Measurements from ENCODE around the gene GLT8D1. TPM values are rescaled to one million over a fixed set of nuclear protein-coding genes. Genes with fewer than 3 reads are reported as not detected.
"Not testable (repeated sequence)": the region's sequence is repeated elsewhere in the genome, so short reads cannot be mapped to it uniquely, and the experiment has no call there.

GLT8D1 gene
- total RNA-seq (10 to 100 TPM; 39.2 to 41.0 TPM), polyA plus RNA-seq (10 to 100 TPM; 54.8 to 67.4 (median 58.3) TPM), total RNA-seq (20.7 to 51.2 (median 39.2) reads per million in 6 experiments)

GRCh38 chr3:52705688-52706686 is at the start of gene GLT8D1, which contains the start of gene SPCS1:
TSS of gene GLT8D1 (minus strand) at chr3:52705791. CDS start at chr3:52700460, 5,331 bp downstream.
TSS of gene SPCS1 (plus strand) at chr3:52706106. CDS start at chr3:52706247, 141 bp downstream.
- Mint-ChIP-seq H3K36me3 (peaks cover 0 to 27% (median 2%) of the 10 kb centered on the region in 3 donors), H3K4me3 (peak within 1 kb of the TSS; percentile 89 to 95 (median 94)), H3K4me1 (peaks cover 14 to 47% (median 35%) of the 10 kb centered on the region in 4 donors), H3K9me3 (no peaks in the 10 kb centered on the region), H3K27me3 (no peaks in the 10 kb centered on the region), H3K27ac (peak within 1 kb of the TSS; percentile 90 to 98 (median 96))
- POLR2A ChIA-PET: interaction anchor here (1.0 to 5.7 kb wide), 9 partner anchors 10 to 549 kb away, joined by 3 to 43 read pairs (median 10); partner anchors contain the start of genes GNL3, NEK4, PBRM1 and UQCC5
- DNase-seq: peak; percentile 75 to 97 (median 86)
- peak; percentile 90 for ATAC-seq

GRCh38 chr3:52754373-52754772 is 48.8 kb upstream of the GLT8D1 start:
- POLR2A ChIA-PET: no interaction called here
- Mint-ChIP-seq H3K4me3 (no peak overlapping the region), H3K27ac (no peak overlapping the region), H3K36me3 (peaks cover 0 to 96% (median 30%) of the 10 kb centered on the region in 3 donors), H3K9me3 (no peaks in the 10 kb centered on the region), H3K27me3 (no peaks in the 10 kb centered on the region), H3K4me1 (peaks cover 0 to 4% (median 3%) of the 10 kb centered on the region in 4 donors)
- no peak for DNase-seq
- no peak for ATAC-seq

GRCh38 chr3:52752045-52752660 is 46.6 kb upstream of the GLT8D1 start:
- no peak overlapping the region for H3K27ac Mint-ChIP-seq

GRCh38 chr3:52743721-52744120 is 38.1 kb upstream of the GLT8D1 start:
- Mint-ChIP-seq H3K4me1 (peaks cover 0 to under 1% (median 0%) of the 10 kb centered on the region in 4 donors), H3K27me3 (no peaks in the 10 kb centered on the region), H3K36me3 (peaks cover 6 to 88% (median 26%) of the 10 kb centered on the region in 3 donors), H3K9me3 (no peaks in the 10 kb centered on the region), H3K4me3 (no peak overlapping the region), H3K27ac (peak overlapping the region in 1 of 10 donors; percentile 66)
- POLR2A ChIA-PET: interaction anchor here (0.6 kb wide), 1 partner anchor 41 kb away, joined by 3 read pairs; no protein-coding TSS in a partner anchor
- no peak for ATAC-seq
- no peak for DNase-seq

More at GRCh38 chr3:52752045-52752660, 46.6 kb upstream of the GLT8D1 start:
- no peaks in the 10 kb centered on the region for H3K27me3 Mint-ChIP-seq
- DNase-seq: no peak
- POLR2A ChIA-PET: interaction anchor here (0.7 kb wide), 1 partner anchor 22 kb away, joined by 4 read pairs; no protein-coding TSS in a partner anchor
- H3K4me3 Mint-ChIP-seq: no peak overlapping the region
- ATAC-seq: no peak
- no peaks in the 10 kb centered on the region for H3K9me3 Mint-ChIP-seq
- H3K4me1 Mint-ChIP-seq: peaks cover 0 to 6% (median 3%) of the 10 kb centered on the region in 4 donors
- peaks cover 0 to 91% (median 32%) of the 10 kb centered on the region in 3 donors for H3K36me3 Mint-ChIP-seq

GRCh38 chr3:52743152-52743551 is 37.6 kb upstream of the GLT8D1 start:
- ATAC-seq (no peak), DNase-seq (no peak)
- Mint-ChIP-seq H3K4me3 (no peak overlapping the region), H3K9me3 (no peaks in the 10 kb centered on the region), H3K27me3 (no peaks in the 10 kb centered on the region), H3K36me3 (peaks cover 6 to 88% (median 21%) of the 10 kb centered on the region in 3 donors), H3K27ac (peak overlapping the region in 1 of 10 donors; percentile 71), H3K4me1 (no peaks in the 10 kb centered on the region)
- POLR2A ChIA-PET: interaction anchor here (0.6 kb wide), 1 partner anchor 40 kb away, joined by 3 read pairs; no protein-coding TSS in a partner anchor

GRCh38 chr3:52742418-52743041 is 36.9 kb upstream of the GLT8D1 start:
- H3K4me1 Mint-ChIP-seq: no peaks in the 10 kb centered on the region
- no peak for ATAC-seq
- H3K27ac Mint-ChIP-seq: no peak overlapping the region
- H3K9me3 Mint-ChIP-seq: no peaks in the 10 kb centered on the region
- no peaks in the 10 kb centered on the region for H3K27me3 Mint-ChIP-seq
- POLR2A ChIA-PET: no interaction called here
- DNase-seq: peak in 3 of 10 donors; percentile 21 to 29 (median 27)
- H3K36me3 Mint-ChIP-seq: peaks cover 6 to 88% (median 21%) of the 10 kb centered on the region in 3 donors
- no peak overlapping the region for H3K4me3 Mint-ChIP-seq

GRCh38 chr3:52739730-52740129 is 34.1 kb upstream of the GLT8D1 start:
- no peak for DNase-seq
- Mint-ChIP-seq H3K27me3 (no peaks in the 10 kb centered on the region), H3K9me3 (no peaks in the 10 kb centered on the region), H3K27ac (peak overlapping the region in 1 of 10 donors; percentile 24), H3K36me3 (peaks cover 5 to 84% (median 23%) of the 10 kb centered on the region in 3 donors), H3K4me1 (no peaks in the 10 kb centered on the region), H3K4me3 (no peak overlapping the region)
- ATAC-seq: no peak
- POLR2A ChIA-PET: interaction anchor here (0.5 kb wide), 1 partner anchor 279 kb away, joined by 4 read pairs; no protein-coding TSS in a partner anchor

- Mint-ChIP-seq H3K4me1 (peaks cover 0 to 10% (median 3%) of the 10 kb centered on the region in 4 donors), H3K36me3 (peaks cover 31 to 82% (median 64%) of the 10 kb centered on the region in 3 donors), H3K27me3 (no peaks in the 10 kb centered on the region), H3K27ac (no peak overlapping the region), H3K9me3 (peaks cover 0 to 27% (median 11%) of the 10 kb centered on the region in 9 donors), H3K4me3 (no peak overlapping the region)
- POLR2A ChIA-PET: no interaction called here
- DNase-seq (no peak), ATAC-seq (no peak)
Measured at GRCh38 chr3:52733256-52733891, 27.8 kb upstream of the GLT8D1 start.

- ATAC-seq (no peak), DNase-seq (no peak)
- Mint-ChIP-seq H3K4me1 (peaks cover 0 to 10% (median 3%) of the 10 kb centered on the region in 4 donors), H3K36me3 (peaks cover 31 to 72% (median 72%) of the 10 kb centered on the region in 3 donors), H3K4me3 (no peak overlapping the region), H3K9me3 (peaks cover 0 to 32% (median 11%) of the 10 kb centered on the region in 9 donors), H3K27ac (peak overlapping the region in 1 of 10 donors; percentile 41), H3K27me3 (no peaks in the 10 kb centered on the region)
- POLR2A ChIA-PET: no interaction called here
Measured at GRCh38 chr3:52731590-52731989, 26.0 kb upstream of the GLT8D1 start.

GRCh38 chr3:52730681-52731080 is 25.1 kb upstream of the GLT8D1 start:
- H3K4me3 Mint-ChIP-seq: no peak overlapping the region
- peaks cover 0 to 32% (median 11%) of the 10 kb centered on the region in 9 donors for H3K9me3 Mint-ChIP-seq
- no peaks in the 10 kb centered on the region for H3K27me3 Mint-ChIP-seq
- POLR2A ChIA-PET: no interaction called here
- H3K4me1 Mint-ChIP-seq: peaks cover 0 to 10% (median 3%) of the 10 kb centered on the region in 4 donors
- DNase-seq: no peak
- H3K36me3 Mint-ChIP-seq: peaks cover 29 to 70% (median 68%) of the 10 kb centered on the region in 3 donors
- ATAC-seq: no peak
- peak overlapping the region in 6 of 10 donors; percentile 9 to 52 (median 24) for H3K27ac Mint-ChIP-seq

- DNase-seq, ATAC-seq, POLR2A ChIA-PET, H3K4me3 Mint-ChIP-seq, H3K27ac Mint-ChIP-seq, H3K27me3 Mint-ChIP-seq: not testable (repeated sequence)
- H3K36me3 Mint-ChIP-seq: peaks cover 26 to 55% (median 51%) of the 10 kb centered on the region in 3 donors
- H3K4me1 Mint-ChIP-seq: peaks cover 0 to 10% (median 3%) of the 10 kb centered on the region in 4 donors
- H3K9me3 Mint-ChIP-seq: peaks cover 0 to 32% (median 11%) of the 10 kb centered on the region in 9 donors
Measured at GRCh38 chr3:52728753-52729152, 23.2 kb upstream of the GLT8D1 start.

Data from naive thymus-derived CD8-positive, alpha-beta T cell (primary cell).